Stimulated activated CD4-positive, alpha-beta T cell treated with anti-CD3 and anti-CD28 coated beads, Interleukin-12 subunit alpha, Interleukin-12 subunit beta, amount 100 ng/mL, for 4 hours (primary cell): ENCODE measurements around the gene RGS12.
"Not testable (repeated sequence)": the region's sequence is repeated elsewhere in the genome, so short reads cannot be mapped to it uniquely, and the experiment has no call there.

ENCODE experiments used
- DNase-seq: peaks from one replicate; pipeline ENCODE4 v3.0.0-alpha.2; 2020

The RGS12 gene

GRCh38 chr4:3297066-3297859 is 4.4 kb downstream of the RGS12 start:
- DNase-seq: no peak

DNA sequence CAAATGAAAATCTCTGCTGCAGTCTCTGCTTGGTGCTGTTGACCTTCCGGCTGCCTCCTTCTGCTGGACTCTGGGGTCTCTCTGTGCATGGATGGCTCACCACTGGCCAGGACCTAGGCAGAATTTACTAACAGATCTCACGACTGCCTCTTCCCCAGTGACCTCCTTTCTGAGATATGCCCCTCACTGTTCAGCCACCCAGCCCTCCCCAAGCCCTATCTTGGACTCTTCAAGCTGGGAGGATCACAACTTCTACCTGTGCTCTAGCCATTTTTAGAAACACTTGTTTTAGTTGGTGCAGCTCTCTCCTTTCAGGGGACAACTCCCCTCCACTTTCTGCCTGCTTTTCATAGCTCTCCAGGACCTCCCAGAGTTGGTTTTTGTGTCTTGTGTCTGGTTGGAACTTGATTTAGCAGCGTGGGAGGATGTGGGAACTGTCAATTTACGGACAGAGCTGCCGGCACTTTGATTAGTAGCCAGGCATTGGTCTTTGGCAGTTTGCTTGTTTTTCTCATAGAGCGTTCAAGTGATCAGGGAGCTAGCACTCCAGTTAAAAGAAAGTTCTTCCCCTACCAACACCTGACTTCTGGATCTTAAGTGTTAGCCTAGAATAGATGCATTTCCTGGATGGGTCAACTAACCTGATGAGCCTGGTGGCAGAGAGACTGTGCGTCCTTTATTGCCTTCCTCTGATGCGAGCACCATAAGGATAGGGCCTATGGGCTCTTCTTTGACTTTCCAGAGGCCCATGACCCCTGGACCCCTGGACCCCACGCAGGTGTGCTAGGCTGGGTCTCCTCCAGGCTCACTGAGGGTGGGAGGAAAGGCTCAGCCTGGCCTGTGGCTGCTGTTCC is 6.5 kb downstream of the RGS12 start:
- DNase-seq: no peak

GRCh38 chr4:3299976-3300671 is 7.3 kb downstream of the RGS12 start:
- DNase-seq: no peak

DNA sequence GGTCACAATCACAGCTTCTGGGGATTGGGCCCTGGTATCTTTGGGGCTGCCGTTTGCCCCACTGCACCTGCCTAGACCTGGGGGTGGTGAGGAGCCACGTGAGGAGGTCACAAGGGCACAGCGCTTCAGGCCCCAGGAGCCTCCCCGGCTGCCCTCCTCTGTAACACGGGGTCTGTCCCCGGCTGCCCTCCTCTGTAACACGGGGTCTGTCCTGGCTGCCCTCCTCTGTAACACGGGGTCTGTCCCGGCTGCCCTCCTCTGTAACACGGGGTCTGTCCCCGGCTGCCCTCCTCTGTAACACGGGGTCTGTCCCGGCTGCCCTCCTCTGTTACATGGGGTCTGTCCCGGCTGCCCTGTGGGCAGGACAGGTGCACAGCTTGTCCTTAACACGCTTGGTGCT is 8.1 kb downstream of the RGS12 start:
- DNase-seq: not testable (repeated sequence)

DNA sequence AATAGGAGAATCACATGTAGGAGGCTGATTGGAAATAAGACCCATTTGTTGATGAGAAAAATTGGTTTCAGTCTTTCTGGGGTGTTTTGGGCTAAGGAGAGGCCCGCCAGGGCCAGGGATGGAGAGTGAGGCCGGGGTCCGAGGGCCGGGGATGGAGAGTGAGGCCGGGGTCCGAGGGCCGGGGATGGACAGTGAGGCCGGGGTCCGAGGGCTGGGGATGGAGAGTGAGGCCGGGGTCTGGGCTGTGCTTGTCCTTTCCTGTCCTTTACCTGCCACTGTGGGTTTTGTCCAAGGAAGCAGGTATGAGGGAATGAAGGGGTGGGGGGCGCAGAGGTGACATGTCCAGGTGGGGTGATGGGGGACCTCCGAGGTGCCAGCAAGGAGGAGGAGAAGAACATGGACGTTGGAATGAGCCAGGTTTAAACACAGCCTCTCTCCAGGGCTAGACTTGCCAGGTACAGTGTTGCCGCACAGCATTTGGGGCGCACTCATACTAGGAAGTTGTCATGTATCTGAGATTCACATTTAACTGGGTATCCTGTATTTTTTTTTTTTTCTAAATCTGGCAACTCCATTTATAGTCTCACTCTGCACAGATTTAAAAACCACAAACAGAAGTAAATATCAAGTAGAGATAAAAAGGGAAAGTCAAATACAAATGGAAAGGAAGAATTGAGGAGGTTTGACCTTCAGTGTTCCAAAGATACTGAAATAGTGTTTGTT is 8.8 kb downstream of the RGS12 start:
- no peak for DNase-seq

GRCh38 chr4:3302173-3302785 is 9.5 kb downstream of the RGS12 start:
- peak; percentile 38 for DNase-seq

DNA sequence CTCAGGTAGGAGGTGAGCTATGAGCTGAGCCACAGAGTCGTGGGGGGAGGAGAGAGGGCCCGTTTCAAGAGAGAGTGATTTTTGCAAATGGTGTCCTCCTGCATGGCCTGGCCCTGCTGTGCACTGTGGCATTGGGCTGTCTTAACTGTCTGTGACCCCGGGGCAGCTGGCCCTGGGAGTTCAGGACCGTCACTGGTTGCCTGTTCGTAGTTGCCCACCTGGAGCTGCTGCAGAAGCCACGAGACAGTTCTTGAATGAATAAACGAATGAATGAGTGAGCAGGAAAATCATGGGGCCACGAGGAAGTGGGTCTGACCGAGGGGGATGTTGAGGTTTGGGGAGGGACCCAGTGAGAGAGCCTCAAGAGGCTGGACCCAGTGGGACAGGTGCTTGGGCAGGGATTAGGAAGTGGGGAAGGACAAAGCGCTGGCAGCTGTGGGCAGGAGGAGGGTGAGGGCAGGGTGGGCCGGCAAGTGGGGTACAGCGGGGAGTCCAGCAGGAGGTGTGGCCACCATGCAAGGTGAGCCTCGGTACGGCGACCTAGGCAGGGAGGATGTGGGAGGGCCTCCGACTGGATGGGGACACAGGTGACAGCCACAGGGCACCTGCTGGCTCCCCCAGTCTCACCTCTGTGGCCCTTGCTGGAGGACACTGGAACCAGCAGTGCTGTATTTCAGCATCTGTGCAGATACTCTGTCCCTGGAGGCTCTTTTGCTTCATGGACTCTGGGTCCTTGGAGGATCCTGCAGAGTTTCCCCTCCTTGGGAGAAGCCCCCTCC is 10.2 kb downstream of the RGS12 start:
- DNase-seq: no peak

- no peak for DNase-seq
Measured at GRCh38 chr4:3303565-3303824, 10.7 kb downstream of the RGS12 start.

DNA sequence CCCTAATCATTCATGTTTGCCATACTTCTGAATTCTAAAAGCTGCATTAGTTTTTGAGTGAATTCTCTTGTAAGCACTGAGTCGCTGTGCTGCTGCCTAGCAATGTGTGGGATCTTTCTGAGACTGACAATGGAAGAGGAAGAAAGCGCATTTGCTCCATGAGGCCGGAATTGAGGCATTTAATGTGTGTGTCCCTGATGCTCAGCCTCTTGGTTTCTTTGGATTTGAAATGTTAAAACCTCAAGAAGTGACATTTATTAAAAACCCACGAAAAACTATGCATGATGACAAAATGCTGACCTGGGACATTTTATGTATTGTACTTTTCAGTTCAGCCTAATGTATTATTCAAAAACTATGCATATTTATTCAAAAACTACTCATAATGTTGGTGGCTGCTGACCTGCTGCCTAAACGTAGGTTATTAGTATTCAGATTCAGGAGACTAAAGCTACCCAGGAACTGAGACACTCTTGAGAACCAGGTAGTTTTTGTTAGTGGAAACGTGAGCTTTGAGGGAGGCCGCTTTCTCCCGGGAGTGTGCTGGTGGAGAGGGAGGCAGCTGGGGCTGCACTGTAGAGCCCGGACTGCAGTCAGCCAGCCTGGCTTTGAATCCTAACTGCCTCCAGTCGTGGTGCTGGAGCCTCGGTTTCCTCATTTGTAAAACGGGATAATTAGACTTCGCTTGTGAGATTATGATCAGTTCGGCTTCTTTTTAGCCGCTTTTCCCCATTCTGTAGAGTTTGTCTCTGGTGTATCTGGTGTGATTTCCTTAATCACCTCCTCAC is 11.3 kb downstream of the RGS12 start:
- DNase-seq: no peak

DNA sequence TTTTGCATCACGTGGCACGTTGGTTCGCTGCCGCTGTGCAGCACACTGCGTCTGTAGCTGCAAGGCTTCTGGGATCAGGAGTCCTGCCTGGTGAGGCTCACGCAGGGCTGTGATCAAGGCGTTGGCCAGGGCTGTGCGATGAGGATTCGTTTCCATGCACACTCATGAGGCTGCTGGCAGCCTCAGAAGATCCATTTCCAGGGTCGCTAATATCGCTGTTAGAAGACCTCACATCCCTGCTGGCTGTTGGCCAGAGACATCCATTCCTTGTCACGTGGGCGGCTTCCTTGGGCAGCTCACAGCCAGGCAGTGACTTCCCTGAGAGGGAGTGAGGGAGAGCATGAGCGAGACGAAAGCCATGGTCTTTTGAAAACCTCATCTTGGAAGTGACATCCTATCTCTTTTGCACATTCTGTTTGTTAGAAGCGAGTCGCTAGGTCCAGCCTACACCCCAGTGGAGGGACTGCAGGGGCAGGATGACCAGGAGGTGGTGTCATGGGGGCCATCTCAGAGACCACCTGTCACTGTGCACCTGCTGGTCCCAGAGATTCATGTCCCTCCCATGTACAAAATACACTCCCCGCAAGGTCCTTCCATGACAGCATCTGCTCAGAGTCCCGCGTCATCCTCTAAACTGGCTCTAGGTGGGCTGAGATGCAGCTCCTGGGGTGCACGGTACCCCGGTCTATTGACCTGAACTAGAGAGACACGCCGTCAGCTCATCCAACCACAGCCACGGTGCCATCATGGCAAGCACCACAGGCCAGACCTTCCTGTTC is 12.2 kb downstream of the RGS12 start:
- DNase-seq: no peak

DNA sequence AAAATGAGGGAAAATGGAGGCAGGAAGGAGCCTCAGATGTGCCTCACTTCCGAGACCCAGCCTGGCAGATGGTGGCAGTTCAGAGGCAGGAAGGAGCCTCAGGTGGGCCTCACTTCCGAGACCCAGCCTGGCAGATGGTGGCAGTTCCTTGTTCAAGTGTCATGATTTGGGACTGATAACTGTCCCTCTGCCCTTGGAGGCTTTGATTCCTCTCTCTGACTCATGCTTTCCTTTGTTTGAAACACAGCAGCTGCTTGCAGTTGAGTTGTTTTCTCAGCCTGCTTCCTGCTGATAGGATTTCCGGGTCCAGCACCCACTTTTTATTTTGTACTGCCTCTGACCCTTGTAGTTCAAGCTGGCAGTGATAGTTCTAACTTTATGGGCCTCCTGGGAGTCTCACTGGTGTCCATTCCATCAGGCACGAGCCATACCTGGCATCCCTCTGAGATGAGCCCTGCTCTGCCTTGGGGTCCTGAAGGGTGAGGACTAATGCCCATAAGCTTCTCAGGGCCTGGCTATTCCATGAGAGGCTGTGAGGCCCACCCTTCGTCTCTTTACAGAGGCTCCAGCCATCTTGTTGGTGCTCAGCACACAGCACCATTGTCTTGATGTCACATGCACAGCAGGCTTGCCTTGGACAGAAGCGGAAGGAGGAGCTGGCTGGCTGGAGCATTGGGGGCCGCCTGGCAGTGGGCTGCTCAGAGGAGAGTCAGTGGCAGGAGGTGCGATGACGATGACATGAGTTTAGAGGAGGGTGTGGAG is 13.0 kb downstream of the RGS12 start:
- DNase-seq: no peak

- DNase-seq: no peak
Measured at GRCh38 chr4:3306450-3306849, 13.6 kb downstream of the RGS12 start.

DNA sequence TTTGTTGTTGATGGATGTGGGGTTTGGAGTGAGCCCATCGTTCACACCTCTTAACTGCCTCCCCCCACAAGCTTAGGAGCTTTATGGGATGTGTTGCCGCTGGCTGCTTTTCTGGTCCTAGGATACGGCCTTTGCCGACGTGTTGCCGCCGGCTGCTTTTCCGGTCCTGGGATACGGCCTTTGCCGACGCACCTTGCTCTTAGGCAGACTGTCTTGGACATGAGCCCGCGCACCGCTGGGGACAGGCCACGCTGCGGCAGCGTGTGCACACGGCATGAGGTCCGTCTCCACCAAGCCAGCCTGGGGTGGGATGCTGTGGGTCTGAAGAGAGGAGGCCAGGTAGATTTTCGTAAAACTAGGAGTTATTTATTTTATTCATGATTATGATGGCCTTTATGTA is 14.2 kb downstream of the RGS12 start:
- DNase-seq: no peak

GRCh38 chr4:3307486-3307885 is 14.7 kb downstream of the RGS12 start:
- no peak for DNase-seq

- DNase-seq: no peak
Measured at GRCh38 chr4:3307891-3308575, 15.2 kb downstream of the RGS12 start.

GRCh38 chr4:3308691-3309090 is 15.9 kb downstream of the RGS12 start:
- no peak for DNase-seq

- DNase-seq: no peak
Measured at GRCh38 chr4:3310301-3311094, 17.7 kb downstream of the RGS12 start.

- DNase-seq: no peak
Measured at GRCh38 chr4:3311095-3311372, 18.2 kb downstream of the RGS12 start.
